ENCODE data around the gene SORCS2. TPM values are rescaled to one million over a fixed set of nuclear protein-coding genes. Genes with fewer than 3 reads are reported as not detected.

SORCS2 gene
- total RNA-seq, 4 donors from 2014 or later = 0.53 to 9.9 (median 0.90) TPM

DNA sequence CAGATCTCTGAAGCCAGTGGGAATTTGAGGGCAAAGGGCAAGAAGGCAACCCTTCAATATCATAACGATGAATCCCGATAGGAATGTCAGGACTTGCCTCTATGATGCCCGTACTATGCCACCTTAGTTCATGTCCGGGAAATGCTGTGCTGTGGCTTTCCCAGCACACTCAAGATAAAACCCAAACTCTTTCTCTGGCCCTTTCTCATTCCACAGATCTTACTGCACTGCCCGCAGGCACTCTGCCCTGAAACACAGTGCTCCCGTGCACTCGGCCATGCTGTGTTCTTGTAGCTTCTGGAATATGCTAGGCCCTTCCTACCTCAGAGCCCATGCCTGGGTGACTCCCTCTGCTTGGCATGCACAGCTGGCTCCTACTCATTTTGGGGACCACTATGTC, 26.3 kb downstream of the SORCS2 start:
- no peak for TF ChIP-seq POLR2A (IDR thresholded peaks at IDR 0.05)
- TF ChIP-seq, protein P1, sequence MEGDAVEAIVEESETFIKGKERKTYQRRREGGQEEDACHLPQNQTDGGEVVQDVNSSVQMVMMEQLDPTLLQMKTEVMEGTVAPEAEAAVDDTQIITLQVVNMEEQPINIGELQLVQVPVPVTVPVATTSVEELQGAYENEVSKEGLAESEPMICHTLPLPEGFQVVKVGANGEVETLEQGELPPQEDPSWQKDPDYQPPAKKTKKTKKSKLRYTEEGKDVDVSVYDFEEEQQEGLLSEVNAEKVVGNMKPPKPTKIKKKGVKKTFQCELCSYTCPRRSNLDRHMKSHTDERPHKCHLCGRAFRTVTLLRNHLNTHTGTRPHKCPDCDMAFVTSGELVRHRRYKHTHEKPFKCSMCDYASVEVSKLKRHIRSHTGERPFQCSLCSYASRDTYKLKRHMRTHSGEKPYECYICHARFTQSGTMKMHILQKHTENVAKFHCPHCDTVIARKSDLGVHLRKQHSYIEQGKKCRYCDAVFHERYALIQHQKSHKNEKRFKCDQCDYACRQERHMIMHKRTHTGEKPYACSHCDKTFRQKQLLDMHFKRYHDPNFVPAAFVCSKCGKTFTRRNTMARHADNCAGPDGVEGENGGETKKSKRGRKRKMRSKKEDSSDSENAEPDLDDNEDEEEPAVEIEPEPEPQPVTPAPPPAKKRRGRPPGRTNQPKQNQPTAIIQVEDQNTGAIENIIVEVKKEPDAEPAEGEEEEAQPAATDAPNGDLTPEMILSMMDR (IDR thresholded peaks at IDR 0.05) = no peak
- DNase-seq = no peak
- H3K9me3 ChIP-seq = no peaks in the 10 kb centered on the region
- H3K4me3 ChIP-seq = no peak overlapping the region
- H3K27me3 ChIP-seq = no peaks in the 10 kb centered on the region
- H3K27ac ChIP-seq = no peak overlapping the region
- H3K4me1 ChIP-seq = no peaks in the 10 kb centered on the region
- no peaks in the 10 kb centered on the region for H3K36me3 ChIP-seq

DNA sequence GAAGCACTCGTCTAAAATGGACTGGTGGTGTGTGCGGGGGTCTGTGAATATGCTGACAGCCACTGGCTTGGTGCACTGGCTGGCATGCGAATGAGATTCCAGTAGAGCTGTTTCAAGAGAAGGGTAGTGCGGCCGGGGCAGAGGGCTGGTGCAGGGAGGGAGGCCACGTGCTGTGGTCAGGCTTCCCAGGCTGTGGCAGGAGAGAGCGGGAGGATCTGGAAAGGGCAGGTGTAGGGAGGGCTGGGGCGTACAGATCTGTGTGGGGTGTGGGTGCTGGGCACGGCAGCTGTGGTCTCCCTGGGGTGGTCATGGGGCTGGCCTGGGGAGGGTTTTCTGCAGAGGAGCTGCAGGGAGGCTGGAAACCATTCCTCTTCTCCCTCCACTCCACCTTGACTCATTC, 30.2 kb downstream of the SORCS2 start:
- Histone ChIP-seq H3K4me3 (no peak overlapping the region), H3K4me1 (no peaks in the 10 kb centered on the region), H3K27ac (no peak overlapping the region), H3K9me3 (no peaks in the 10 kb centered on the region), H3K36me3 (no peaks in the 10 kb centered on the region), H3K27me3 (no peaks in the 10 kb centered on the region)
- DNase-seq = no peak
- TF ChIP-seq, protein P1 (IDR thresholded peaks at IDR 0.05) = no peak
- TF ChIP-seq POLR2A (IDR thresholded peaks at IDR 0.05) = no peak

DNA sequence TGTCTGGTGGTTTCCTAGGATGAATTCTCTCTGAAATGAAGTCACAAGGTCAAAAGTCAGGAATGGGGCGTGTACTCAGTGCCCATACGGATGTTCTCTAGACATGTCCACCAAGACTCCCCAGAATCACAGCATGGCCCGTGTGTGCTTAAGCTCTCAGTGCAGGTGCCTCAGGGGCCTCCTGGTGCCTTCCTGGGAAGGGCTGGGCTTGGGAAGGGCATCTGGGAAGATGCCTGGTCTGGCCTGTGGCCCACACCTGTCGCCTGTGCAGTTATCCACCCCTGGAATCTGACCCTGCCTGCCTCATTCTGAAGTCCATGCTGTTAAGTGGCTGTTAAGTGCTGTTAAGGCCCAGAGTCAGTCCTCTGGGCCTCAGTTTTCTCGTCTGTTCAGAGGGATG, 31.2 kb downstream of the SORCS2 start:
- H3K4me1 ChIP-seq = no peaks in the 10 kb centered on the region
- H3K36me3 ChIP-seq = no peaks in the 10 kb centered on the region
- H3K9me3 ChIP-seq = no peaks in the 10 kb centered on the region
- H3K4me3 ChIP-seq = no peak overlapping the region
- DNase-seq = no peak
- no peaks in the 10 kb centered on the region for H3K27me3 ChIP-seq
- TF ChIP-seq, protein P1 (IDR thresholded peaks at IDR 0.05) = no peak
- TF ChIP-seq POLR2A (IDR thresholded peaks at IDR 0.05) = no peak
- H3K27ac ChIP-seq = no peak overlapping the region

DNA sequence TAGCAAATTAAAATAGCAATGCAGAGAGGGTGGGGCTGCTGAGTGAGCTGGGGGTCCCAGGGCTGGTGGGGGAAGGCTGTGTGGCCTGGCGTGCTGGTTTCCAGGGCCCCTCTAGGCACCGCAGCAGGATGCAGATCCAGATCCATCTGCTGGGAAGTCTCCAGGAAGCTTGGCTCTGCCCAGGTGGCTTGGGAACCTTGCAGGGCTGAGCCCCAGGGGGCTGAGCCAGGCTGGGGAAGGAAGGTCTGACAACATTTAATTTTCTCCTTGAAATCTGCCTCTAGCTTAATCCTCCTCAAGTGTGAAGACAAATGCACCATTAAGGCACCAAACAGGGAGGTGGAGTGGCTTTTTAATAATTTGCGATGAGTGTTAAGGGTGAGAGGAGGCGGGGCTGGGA, 31.7 kb downstream of the SORCS2 start:
- Histone ChIP-seq H3K4me1 (no peaks in the 10 kb centered on the region), H3K9me3 (no peaks in the 10 kb centered on the region), H3K36me3 (no peaks in the 10 kb centered on the region), H3K27ac (no peak overlapping the region), H3K27me3 (no peaks in the 10 kb centered on the region), H3K4me3 (no peak overlapping the region)
- no peak for DNase-seq
- no peak for TF ChIP-seq POLR2A (IDR thresholded peaks at IDR 0.05)
- TF ChIP-seq, protein P1 (IDR thresholded peaks at IDR 0.05) = no peak

DNA sequence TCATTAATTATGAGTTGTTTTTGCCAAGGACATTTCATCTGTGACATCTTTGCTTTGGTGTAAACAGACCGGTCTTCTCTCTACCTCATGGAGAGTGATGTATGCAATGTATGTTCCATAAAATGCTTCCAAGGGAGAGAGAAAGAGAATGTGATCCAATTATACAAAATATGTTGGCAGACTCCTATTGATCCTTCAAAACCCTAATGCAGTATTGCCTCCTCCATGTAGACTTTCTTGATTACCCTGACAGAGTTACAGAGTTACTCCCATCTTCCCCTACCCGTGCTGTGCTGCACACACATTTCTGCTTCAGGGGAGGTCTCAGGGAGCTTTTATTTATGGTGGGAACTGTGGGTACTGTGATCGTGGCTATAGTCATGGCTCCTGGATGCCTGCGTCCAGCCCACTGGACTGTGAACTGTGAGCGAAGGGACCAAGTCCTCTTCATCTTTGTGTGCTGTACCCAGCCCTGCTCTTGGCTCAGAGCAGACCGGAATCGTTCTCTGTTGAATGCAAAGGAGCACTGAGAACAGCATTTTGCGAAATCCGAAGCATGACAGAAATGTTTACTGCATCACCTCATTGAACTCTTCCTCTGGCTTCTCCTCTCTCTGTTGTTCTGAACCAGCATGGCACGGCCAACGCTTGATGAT, 32.7 kb downstream of the SORCS2 start:
- H3K4me3 ChIP-seq = no peak overlapping the region
- H3K36me3 ChIP-seq = no peaks in the 10 kb centered on the region
- no peak for DNase-seq
- TF ChIP-seq, protein P1 (IDR thresholded peaks at IDR 0.05) = no peak
- no peak for TF ChIP-seq POLR2A (IDR thresholded peaks at IDR 0.05)
- no peaks in the 10 kb centered on the region for H3K9me3 ChIP-seq
- H3K27ac ChIP-seq = no peak overlapping the region
- H3K4me1 ChIP-seq = no peaks in the 10 kb centered on the region
- no peaks in the 10 kb centered on the region for H3K27me3 ChIP-seq

DNA sequence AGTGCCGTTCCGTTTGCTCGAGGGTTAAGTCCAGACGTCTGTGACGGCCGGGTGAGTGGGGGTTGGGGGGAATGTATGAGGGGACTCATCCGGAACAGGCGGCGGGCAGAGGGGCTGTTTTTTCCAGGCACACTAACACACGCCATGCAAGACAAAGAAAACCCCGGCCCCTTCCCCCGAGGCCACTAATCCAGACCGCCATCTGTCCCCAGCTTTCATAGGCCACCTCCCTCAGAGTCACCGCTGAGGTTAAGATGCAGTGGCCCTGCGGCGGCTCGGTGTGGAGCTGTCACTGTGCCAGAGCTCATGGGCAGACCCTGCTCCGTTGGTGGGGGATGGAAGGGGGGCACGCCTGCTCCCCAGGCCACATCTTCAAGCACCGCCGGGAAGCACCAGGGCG, 34.1 kb downstream of the SORCS2 start:
- Histone ChIP-seq H3K9me3 (no peaks in the 10 kb centered on the region), H3K27me3 (no peaks in the 10 kb centered on the region), H3K36me3 (no peaks in the 10 kb centered on the region), H3K4me3 (no peak overlapping the region), H3K27ac (no peak overlapping the region), H3K4me1 (no peaks in the 10 kb centered on the region)
- DNase-seq = no peak
- TF ChIP-seq, protein P1 (IDR thresholded peaks at IDR 0.05) = no peak
- TF ChIP-seq POLR2A (IDR thresholded peaks at IDR 0.05) = no peak

Data from Peyer's patch (tissue), 4 donors.